ENCODE results near the gene NSD1.

GRCh38 chr5:177130211-177131018 is 3.2 kb upstream of the NSD1 start:
- TF ChIP-seq CTCF (IDR thresholded peaks at IDR 0.05) (no peak), POLR2A (IDR thresholded peaks at IDR 0.05) (no peak), POLR2AphosphoS5 (IDR thresholded peaks at IDR 0.05; ENCODE audit: insufficient read depth in 1 of 2, low read depth in 1 of 2) (no peak)

Data from vagina (tissue), 2 donors.